Body of pancreas (tissue), 4 donors: Measurements from ENCODE around the gene TNFRSF25.

Experiments used
- CTCF ChIP-seq, 7 experiments: fragments of 450-650 bp in 4 of 7; fragments of 200-600 bp in 3 of 7; sonication (generic) in 3 of 7; IDR thresholded peaks; one replicate each; pipeline ENCODE4 v1.5.1; 2016 to 2019; ENCODE audit warnings: antibody characterized with exemption in 7 of 7
- POLR2A ChIP-seq, 3 donors: fragments of 450-650 bp; IDR thresholded peaks; one replicate each; pipeline ENCODE4 v1.6.1; 2016; ENCODE audit warnings: antibody characterized with exemption in 3 of 3, mild to moderate bottlenecking in 2 of 3

GRCh38 chr1:6440198-6441126 lies 25.5 kb downstream of the TNFRSF25 start:
- peak in 2 of 7 experiments; percentile 5 to 18 for TF ChIP-seq CTCF (IDR thresholded peaks at IDR 0.05)
- TF ChIP-seq POLR2A (IDR thresholded peaks at IDR 0.05), result no peak
